ENCODE data around the gene SMARCA2.

SMARCA2 gene

GRCh38 chr9:2179567-2179966 lies 164.4 kb downstream of the SMARCA2 start:
- peak; percentile 17 for DNase-seq

GRCh38 chr9:2180154-2180553 lies 165.0 kb downstream of the SMARCA2 start:
- no peak for DNase-seq

- no peak for DNase-seq
Observed at GRCh38 chr9:2180704-2181103, 165.6 kb downstream of the SMARCA2 start.

GRCh38 chr9:2181792-2182191 lies 166.6 kb downstream of the SMARCA2 start:
- no peak for DNase-seq

GRCh38 chr9:2190939-2191608 lies 175.9 kb downstream of the SMARCA2 start:
- DNase-seq: no peak

GRCh38 chr9:2191609-2191972 lies 176.4 kb downstream of the SMARCA2 start:
- no peak for DNase-seq

- DNase-seq: no peak
Observed at GRCh38 chr9:2192356-2192979, 177.3 kb downstream of the SMARCA2 start.

GRCh38 chr9:2193552-2193951 lies 178.4 kb downstream of the SMARCA2 start:
- no peak for DNase-seq

GRCh38 chr9:2195211-2195610 lies 180.1 kb downstream of the SMARCA2 start:
- DNase-seq: no peak

GRCh38 chr9:2196757-2197156 lies 181.6 kb downstream of the SMARCA2 start:
- DNase-seq: no peak

- DNase-seq: no peak
Observed at GRCh38 chr9:2198956-2199635, 183.9 kb downstream of the SMARCA2 start.

GRCh38 chr9:2199999-2200796 lies 185.1 kb downstream of the SMARCA2 start:
- no peak for DNase-seq

GRCh38 chr9:2208465-2208864 lies 193.3 kb downstream of the SMARCA2 start:
- DNase-seq: no peak

- DNase-seq: no peak
Observed at GRCh38 chr9:2208991-2209390, 193.8 kb downstream of the SMARCA2 start.

- DNase-seq: no peak
Observed at GRCh38 chr9:2209400-2209799, 194.3 kb downstream of the SMARCA2 start.

GRCh38 chr9:2210201-2210600 lies 195.1 kb downstream of the SMARCA2 start:
- DNase-seq: no peak

- DNase-seq: no peak
Observed at GRCh38 chr9:2213830-2214468, 198.8 kb downstream of the SMARCA2 start.

GRCh38 chr9:2214707-2215106 lies 199.6 kb downstream of the SMARCA2 start:
- no peak for DNase-seq

- DNase-seq: no peak
Observed at GRCh38 chr9:2215921-2216441, 200.8 kb downstream of the SMARCA2 start.

- no peak for DNase-seq
Observed at GRCh38 chr9:2216591-2216990, 201.4 kb downstream of the SMARCA2 start.

GRCh38 chr9:2217540-2217939 lies 202.4 kb downstream of the SMARCA2 start:
- DNase-seq: no peak

GRCh38 chr9:2220036-2220435 lies 204.9 kb downstream of the SMARCA2 start:
- no peak for DNase-seq

Measured in CD4-positive, alpha-beta T cell treated with Interleukin-17A for 1 hour (primary cell).